ENCODE data around the gene TIGD1. TPM values are rescaled to one million over a fixed set of nuclear protein-coding genes. Genes with fewer than 3 reads are reported as not detected.

Gene TIGD1
- total and polyA plus RNA-seq, 7 donors, result 0.23 to 4.2 (median 3.0) TPM

DNA sequence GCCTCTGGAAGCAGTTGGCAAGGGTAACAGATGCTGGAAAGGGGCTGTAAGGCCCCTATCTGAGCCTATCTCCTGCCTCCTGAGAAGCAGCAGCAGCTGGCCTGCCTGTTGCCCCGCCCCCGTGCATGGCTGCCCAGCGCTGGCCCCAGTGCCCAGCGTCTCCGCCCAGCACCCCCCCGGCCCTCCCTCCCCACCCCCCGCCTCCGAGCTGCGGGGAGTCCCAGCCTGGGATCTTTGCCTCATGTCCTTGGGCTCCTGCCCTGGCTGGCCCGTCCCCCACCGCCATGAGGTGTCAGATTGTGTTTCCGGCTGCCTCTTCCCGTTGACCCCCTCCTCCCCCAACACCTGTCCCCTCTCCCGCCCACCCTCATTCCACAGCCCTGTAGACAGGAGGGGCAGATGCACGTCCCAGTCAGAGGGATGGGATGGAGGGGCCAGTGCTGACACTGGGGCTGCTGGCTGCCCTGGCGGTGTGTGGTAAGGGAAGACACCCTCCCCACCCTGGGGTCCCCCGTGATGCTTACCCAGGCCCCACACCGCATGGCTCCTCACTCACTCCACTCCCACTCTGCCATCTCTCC is 24.5 kb downstream of the TIGD1 start, which contains the start of gene CHRND:
Gene CHRND (plus strand): TSS at position 370 of the 581 bp plus-strand sequence. CDS start 56 bp downstream, at position 426.
- no peaks in the 10 kb centered on the region for H3K36me3 ChIP-seq
- peaks cover 30 to 59% (median 48%) of the 10 kb centered on the region in 3 donors for H3K27me3 ChIP-seq
- WGBS, 2 donors, result 12 to 24% methylated on average over 18 of the region's 18 CpGs
- TF ChIP-seq POLR2A (IDR thresholded peaks at IDR 0.05), result no peak
- TF ChIP-seq, protein P1, sequence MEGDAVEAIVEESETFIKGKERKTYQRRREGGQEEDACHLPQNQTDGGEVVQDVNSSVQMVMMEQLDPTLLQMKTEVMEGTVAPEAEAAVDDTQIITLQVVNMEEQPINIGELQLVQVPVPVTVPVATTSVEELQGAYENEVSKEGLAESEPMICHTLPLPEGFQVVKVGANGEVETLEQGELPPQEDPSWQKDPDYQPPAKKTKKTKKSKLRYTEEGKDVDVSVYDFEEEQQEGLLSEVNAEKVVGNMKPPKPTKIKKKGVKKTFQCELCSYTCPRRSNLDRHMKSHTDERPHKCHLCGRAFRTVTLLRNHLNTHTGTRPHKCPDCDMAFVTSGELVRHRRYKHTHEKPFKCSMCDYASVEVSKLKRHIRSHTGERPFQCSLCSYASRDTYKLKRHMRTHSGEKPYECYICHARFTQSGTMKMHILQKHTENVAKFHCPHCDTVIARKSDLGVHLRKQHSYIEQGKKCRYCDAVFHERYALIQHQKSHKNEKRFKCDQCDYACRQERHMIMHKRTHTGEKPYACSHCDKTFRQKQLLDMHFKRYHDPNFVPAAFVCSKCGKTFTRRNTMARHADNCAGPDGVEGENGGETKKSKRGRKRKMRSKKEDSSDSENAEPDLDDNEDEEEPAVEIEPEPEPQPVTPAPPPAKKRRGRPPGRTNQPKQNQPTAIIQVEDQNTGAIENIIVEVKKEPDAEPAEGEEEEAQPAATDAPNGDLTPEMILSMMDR (IDR thresholded peaks at IDR 0.05), result no peak
- TF ChIP-seq EP300 (IDR thresholded peaks at IDR 0.05), result no peak
- TF ChIP-seq POLR2AphosphoS5 (IDR thresholded peaks at IDR 0.05), result no peak
- intact Hi-C loops (cut with DNase I), result no loop called here
- H3K27ac ChIP-seq, result no peak within 1 kb of the TSS
- DNase-seq, result no peak
- no peak within 1 kb of the TSS for H3K4me3 ChIP-seq
- H3K9me3 ChIP-seq, result no peaks in the 10 kb centered on the region
- peaks cover 0 to 31% (median 29%) of the 10 kb centered on the region in 4 donors for H3K4me1 ChIP-seq

DNA sequence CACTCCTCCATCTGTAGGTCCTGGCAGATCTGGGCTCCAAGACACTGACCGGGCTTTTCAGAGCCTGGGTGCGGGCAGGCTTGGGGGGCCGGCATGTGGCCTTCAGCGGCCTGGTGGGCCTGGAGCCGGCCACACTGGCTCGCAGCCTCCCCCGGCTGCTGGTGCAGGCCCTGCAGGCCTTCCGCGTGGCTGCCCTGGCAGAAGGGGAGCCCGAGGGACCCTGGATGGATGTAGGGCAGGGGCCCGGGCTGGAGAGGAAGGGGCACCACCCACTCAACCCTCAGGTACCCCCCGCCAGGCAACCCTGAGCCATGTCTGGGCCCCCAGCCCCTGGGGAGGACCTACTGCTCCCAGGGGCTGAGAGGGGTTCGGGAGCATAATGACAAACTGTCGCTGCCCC is 25.2 kb downstream of the TIGD1 start:
- WGBS, 2 donors, result 88% methylated on average over 14 of the region's 14 CpGs
- DNase-seq, result no peak
- H3K4me1 ChIP-seq, result peaks cover 0 to 31% (median 29%) of the 10 kb centered on the region in 4 donors
- intact Hi-C loops (cut with DNase I), result no loop called here
- H3K27ac ChIP-seq, result no peak overlapping the region
- H3K4me3 ChIP-seq, result no peak overlapping the region
- H3K36me3 ChIP-seq, result no peaks in the 10 kb centered on the region
- no peaks in the 10 kb centered on the region for H3K9me3 ChIP-seq
- H3K27me3 ChIP-seq, result peaks cover 30 to 65% (median 48%) of the 10 kb centered on the region in 3 donors
- TF ChIP-seq POLR2AphosphoS5 (IDR thresholded peaks at IDR 0.05), result no peak
- no peak for TF ChIP-seq POLR2A (IDR thresholded peaks at IDR 0.05)
- no peak for TF ChIP-seq EP300 (IDR thresholded peaks at IDR 0.05)
- TF ChIP-seq, protein P1 (IDR thresholded peaks at IDR 0.05), result no peak

GRCh38 chr2:232524771-232525170 is 25.6 kb downstream of the TIGD1 start:
- WGBS, 2 donors, result 61 to 74% methylated on average over 6 of the region's 6 CpGs
- DNase-seq, result no peak
- intact Hi-C loops (cut with DNase I), result loop anchor here (5.0 kb wide), 1 partner anchor 617 kb away; no protein-coding TSS in a partner anchor
- Histone ChIP-seq H3K9me3 (no peaks in the 10 kb centered on the region), H3K27ac (no peak overlapping the region), H3K36me3 (no peaks in the 10 kb centered on the region), H3K4me1 (peaks cover 0 to 31% (median 29%) of the 10 kb centered on the region in 4 donors), H3K27me3 (peaks cover 30 to 70% (median 48%) of the 10 kb centered on the region in 3 donors), H3K4me3 (no peak overlapping the region)
- TF ChIP-seq POLR2A (IDR thresholded peaks at IDR 0.05) (no peak), EP300 (IDR thresholded peaks at IDR 0.05) (no peak), POLR2AphosphoS5 (IDR thresholded peaks at IDR 0.05) (no peak)
- TF ChIP-seq, protein P1 (IDR thresholded peaks at IDR 0.05), result no peak

DNA sequence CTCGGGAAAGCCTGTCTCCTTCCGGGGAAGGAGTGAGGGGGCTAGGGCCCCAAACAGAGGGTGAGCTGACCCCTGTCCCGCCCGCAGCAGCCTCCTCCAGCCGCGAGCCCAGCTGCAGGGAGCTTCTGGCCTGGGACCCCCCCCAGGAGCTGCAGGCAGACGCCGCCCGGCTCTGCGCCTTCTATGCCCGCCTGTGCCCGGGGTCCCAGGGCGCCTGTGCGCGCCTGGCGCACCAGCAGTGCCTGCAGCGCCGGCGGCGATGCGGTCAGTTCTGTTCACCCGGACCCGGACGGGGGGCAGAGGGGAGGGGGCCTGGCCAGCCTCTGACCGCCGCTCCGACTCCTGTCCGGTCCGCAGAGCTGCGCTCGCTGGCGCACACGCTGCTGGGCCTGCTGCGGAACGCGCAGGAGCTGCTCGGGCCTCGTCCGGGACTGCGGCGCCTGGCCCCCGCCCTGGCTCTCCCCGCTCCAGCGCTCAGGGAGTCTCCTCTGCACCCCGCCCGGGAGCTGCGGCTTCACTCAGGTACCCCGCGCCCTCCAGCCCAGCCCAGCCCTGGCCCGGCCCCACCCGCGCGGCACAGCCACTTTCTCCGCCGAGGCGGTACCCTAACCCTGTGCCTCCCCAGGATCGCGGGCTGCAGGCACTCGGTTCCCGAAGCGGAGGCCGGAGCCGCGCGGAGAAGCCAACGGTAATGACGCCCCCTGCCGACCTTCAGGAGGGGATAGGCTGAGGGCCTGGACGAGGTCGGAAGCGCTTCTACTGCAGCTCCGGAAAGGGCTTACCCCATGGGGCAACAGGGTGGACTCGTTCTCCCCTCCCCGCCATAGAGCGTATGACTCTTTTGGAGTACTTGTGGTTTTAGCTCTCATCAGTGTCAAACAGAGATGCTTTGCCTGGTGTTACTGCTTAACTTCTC is 26.4 kb downstream of the TIGD1 start:
- H3K4me1 ChIP-seq, result peaks cover 0 to 31% (median 29%) of the 10 kb centered on the region in 4 donors
- H3K27ac ChIP-seq, result no peak overlapping the region
- peak overlapping the region in 3 of 4 donors; percentile 9 to 36 (median 33) for H3K4me3 ChIP-seq
- H3K36me3 ChIP-seq, result no peaks in the 10 kb centered on the region
- intact Hi-C loops (cut with DNase I), result loop anchor here (2.0 to 5.0 kb wide), 2 partner anchors 83 to 617 kb away; no protein-coding TSS in a partner anchor
- H3K9me3 ChIP-seq, result no peaks in the 10 kb centered on the region
- peaks cover 30 to 74% (median 51%) of the 10 kb centered on the region in 3 donors for H3K27me3 ChIP-seq
- no peak for DNase-seq
- TF ChIP-seq, protein P1 (IDR thresholded peaks at IDR 0.05), result no peak
- no peak for TF ChIP-seq EP300 (IDR thresholded peaks at IDR 0.05)
- no peak for TF ChIP-seq POLR2AphosphoS5 (IDR thresholded peaks at IDR 0.05)
- no peak for TF ChIP-seq POLR2A (IDR thresholded peaks at IDR 0.05)
- 1% methylated on average over 75 of the region's 75 CpGs for WGBS, 2 donors
